OCI-LY1 (cell line): Measurements from ENCODE around the gene IRF1.

ENCODE experiments used
- H2AFZ ChIP-seq: fragments of 200-600 bp; sonication (generic), shearing (Covaris generic); 2 replicates; pipeline ENCODE4 v1.6.0; 2014; ENCODE audit warnings: antibody characterized with exemption, mild to moderate bottlenecking, low read length
- H3F3A ChIP-seq: fragments of 200-600 bp; sonication (generic), shearing (Covaris generic); 2 replicates; pipeline ENCODE4 v1.6.0; 2014; ENCODE audit warnings: mild to moderate bottlenecking, antibody characterized with exemption, low read length, moderate library complexity; ENCODE audit not compliant: insufficient read depth
- H3K27ac ChIP-seq: fragments of 200-600 bp; sonication (generic); 2 replicates; pipeline ENCODE4 v1.5.1; 2014; ENCODE audit warnings: low read length, mixed run types, mild to moderate bottlenecking, low read depth; ENCODE audit not compliant: poor library complexity, severe bottlenecking
- H3K27me3 ChIP-seq: fragments of 200-600 bp; sonication (generic); 2 replicates; pipeline ENCODE4 v1.6.0; 2014; ENCODE audit warnings: antibody characterized with exemption, mild to moderate bottlenecking, low read length, moderate library complexity; ENCODE audit not compliant: insufficient read depth
- H3K36me3 ChIP-seq: fragments of 200-600 bp; sonication (generic); 2 replicates; pipeline ENCODE4 v1.6.1; 2014; ENCODE audit warnings: mild to moderate bottlenecking, antibody characterized with exemption, low read length, moderate library complexity, mixed read lengths; ENCODE audit not compliant: insufficient read depth
- H3K4me1 ChIP-seq: fragments of 200-600 bp; sonication (generic); 2 replicates; pipeline ENCODE4 v1.5.1; 2014; ENCODE audit warnings: mild to moderate bottlenecking, low read length, moderate library complexity; ENCODE audit not compliant: insufficient read depth, severe bottlenecking
- H3K4me2 ChIP-seq: fragments of 200-600 bp; sonication (generic), shearing (Covaris generic); 2 replicates; pipeline ENCODE4 v1.6.1; 2014; ENCODE audit warnings: low read length
- H3K4me3 ChIP-seq: fragments of 200-600 bp; sonication (generic); 2 replicates; pipeline ENCODE4 v1.5.1; 2014; ENCODE audit warnings: low read length, low read depth, mild to moderate bottlenecking, mixed read lengths; ENCODE audit not compliant: poor library complexity, severe bottlenecking
- H3K79me2 ChIP-seq: fragments of 200-600 bp; shearing (Covaris generic); 2 replicates; pipeline ENCODE4 v1.6.1; 2016; ENCODE audit warnings: mixed run types, low read length, mixed read lengths; ENCODE audit not compliant: insufficient read depth
- H3K9ac ChIP-seq: fragments of 200-600 bp; sonication (generic), shearing (Covaris generic); 2 replicates; pipeline ENCODE4 v1.6.1; 2014; ENCODE audit warnings: mild to moderate bottlenecking, low read length, mixed read lengths
- H3K9me2 ChIP-seq: fragments of 200-600 bp; sonication (generic), shearing (Covaris generic); 2 replicates; pipeline ENCODE4 v1.6.1; 2014; ENCODE audit warnings: low read depth, mild to moderate bottlenecking, low read length, mixed read lengths
- H3K9me3 ChIP-seq: fragments of 200-600 bp; shearing (Covaris generic); 2 replicates; pipeline ENCODE4 v1.6.1; 2014; ENCODE audit warnings: low read length, mixed read lengths
- H4K20me1 ChIP-seq: fragments of 200-600 bp; sonication (generic), shearing (Covaris generic); 2 replicates; pipeline ENCODE4 v1.6.0; 2016; ENCODE audit warnings: mild to moderate bottlenecking, low read length; ENCODE audit not compliant: insufficient read depth
- EZH2 ChIP-seq: fragments of 200-600 bp; sonication (generic), shearing (Covaris generic); IDR thresholded peaks from 2 replicates; pipeline ENCODE4 v1.8.0; 2017; ENCODE audit warnings: borderline replicate concordance, mixed run types, mild to moderate bottlenecking, antibody characterized with exemption, low read length, moderate library complexity, mixed read lengths
- TF ChIP-seq, protein P1 (sequence below): fragments of 200-600 bp; sonication (generic), shearing (Covaris generic); IDR thresholded peaks from 2 replicates; pipeline ENCODE4 v1.5.1; 2017; ENCODE audit warnings: mild to moderate bottlenecking, antibody characterized with exemption, low read length, moderate library complexity, mixed read lengths

Gene IRF1

DNA sequence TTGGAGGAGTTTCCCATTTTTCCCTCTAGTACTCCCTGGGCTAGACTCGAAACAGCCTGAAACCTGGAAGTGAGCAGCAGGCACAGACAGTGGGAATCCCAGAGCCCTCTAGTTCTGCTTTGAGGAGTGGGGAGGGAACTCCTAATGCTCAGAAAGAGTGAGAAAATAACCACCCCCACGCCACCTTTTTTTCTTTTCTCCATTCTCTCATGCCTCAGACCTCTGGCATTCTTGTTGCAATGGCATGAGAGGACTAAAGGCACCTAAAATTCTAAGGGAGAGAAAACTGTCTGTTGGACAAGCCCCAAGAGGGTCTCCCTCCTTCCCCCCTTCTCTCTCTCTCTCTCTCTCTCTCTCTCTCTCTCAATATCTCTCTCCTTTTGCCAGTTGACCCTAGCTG is 15.1 kb upstream of the IRF1 start:
- TF ChIP-seq, protein P1, sequence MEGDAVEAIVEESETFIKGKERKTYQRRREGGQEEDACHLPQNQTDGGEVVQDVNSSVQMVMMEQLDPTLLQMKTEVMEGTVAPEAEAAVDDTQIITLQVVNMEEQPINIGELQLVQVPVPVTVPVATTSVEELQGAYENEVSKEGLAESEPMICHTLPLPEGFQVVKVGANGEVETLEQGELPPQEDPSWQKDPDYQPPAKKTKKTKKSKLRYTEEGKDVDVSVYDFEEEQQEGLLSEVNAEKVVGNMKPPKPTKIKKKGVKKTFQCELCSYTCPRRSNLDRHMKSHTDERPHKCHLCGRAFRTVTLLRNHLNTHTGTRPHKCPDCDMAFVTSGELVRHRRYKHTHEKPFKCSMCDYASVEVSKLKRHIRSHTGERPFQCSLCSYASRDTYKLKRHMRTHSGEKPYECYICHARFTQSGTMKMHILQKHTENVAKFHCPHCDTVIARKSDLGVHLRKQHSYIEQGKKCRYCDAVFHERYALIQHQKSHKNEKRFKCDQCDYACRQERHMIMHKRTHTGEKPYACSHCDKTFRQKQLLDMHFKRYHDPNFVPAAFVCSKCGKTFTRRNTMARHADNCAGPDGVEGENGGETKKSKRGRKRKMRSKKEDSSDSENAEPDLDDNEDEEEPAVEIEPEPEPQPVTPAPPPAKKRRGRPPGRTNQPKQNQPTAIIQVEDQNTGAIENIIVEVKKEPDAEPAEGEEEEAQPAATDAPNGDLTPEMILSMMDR, result no peak
- no peak for TF ChIP-seq EZH2
- H3K9ac ChIP-seq, result no peak overlapping the region
- no peak overlapping the region for H3K4me3 ChIP-seq
- H2AFZ ChIP-seq, result no peak overlapping the region
- H3K9me2 ChIP-seq, result no peaks in the 10 kb centered on the region
- H3F3A ChIP-seq, result no peaks in the 10 kb centered on the region
- H3K4me1 ChIP-seq, result peaks cover 5% of the 10 kb centered on the region
- H3K4me2 ChIP-seq, result no peak overlapping the region
- no peaks in the 10 kb centered on the region for H4K20me1 ChIP-seq
- H3K9me3 ChIP-seq, result no peaks in the 10 kb centered on the region
- no peak overlapping the region for H3K27ac ChIP-seq
- H3K36me3 ChIP-seq, result no peaks in the 10 kb centered on the region
- H3K27me3 ChIP-seq, result no peaks in the 10 kb centered on the region
- no peaks in the 10 kb centered on the region for H3K79me2 ChIP-seq

DNA sequence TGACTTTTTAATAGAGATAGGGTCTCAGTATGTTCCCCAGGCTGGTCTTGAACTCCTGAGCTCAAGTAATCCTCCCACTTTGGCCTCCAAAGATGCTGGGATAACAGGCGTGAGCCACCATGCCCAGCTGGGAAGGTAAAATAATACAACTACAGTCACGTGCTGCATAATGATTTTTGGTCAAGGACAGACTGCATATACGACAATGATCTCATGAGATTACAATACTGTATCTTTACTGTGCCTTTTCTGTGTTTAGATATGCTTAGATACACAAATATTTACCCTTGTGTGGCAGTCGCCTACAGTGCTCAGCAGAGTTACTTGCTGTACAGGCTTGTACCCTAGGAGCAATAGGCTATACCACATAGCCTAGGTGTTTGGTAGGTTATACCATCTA is 14.2 kb upstream of the IRF1 start:
- Histone ChIP-seq H3K9me2 (no peaks in the 10 kb centered on the region), H3K27ac (no peak overlapping the region), H3K27me3 (no peaks in the 10 kb centered on the region), H3K9me3 (no peaks in the 10 kb centered on the region), H3K9ac (no peak overlapping the region), H3K4me3 (no peak overlapping the region), H3K4me2 (no peak overlapping the region), H4K20me1 (no peaks in the 10 kb centered on the region), H2AFZ (no peak overlapping the region), H3K4me1 (peaks cover 5% of the 10 kb centered on the region), H3K36me3 (no peaks in the 10 kb centered on the region), H3F3A (no peaks in the 10 kb centered on the region), H3K79me2 (no peaks in the 10 kb centered on the region)
- TF ChIP-seq, protein P1, result no peak
- no peak for TF ChIP-seq EZH2

DNA sequence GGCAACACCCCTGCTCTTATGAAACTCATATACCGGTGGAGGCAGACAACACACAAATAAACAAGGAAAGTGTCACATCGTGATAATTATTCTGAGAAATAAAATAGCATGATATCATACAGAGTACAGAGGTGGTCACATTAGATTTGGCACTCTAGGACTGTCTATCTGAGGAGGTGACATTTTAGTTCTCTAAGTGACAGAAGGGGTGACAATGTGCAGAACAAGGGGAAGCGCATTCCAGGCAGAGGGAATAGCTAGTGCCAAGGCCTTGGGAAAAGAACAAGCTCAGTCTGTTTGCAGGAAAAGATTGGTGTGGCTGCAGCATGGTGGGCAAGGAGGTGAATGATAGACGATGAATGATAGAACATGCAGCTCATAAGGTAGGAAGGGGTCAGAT is 12.7 kb upstream of the IRF1 start:
- H3K9me3 ChIP-seq, result no peaks in the 10 kb centered on the region
- H3K4me2 ChIP-seq, result no peak overlapping the region
- TF ChIP-seq, protein P1, result no peak
- TF ChIP-seq EZH2, result no peak
- peaks cover 5% of the 10 kb centered on the region for H3K4me1 ChIP-seq
- H3K9ac ChIP-seq, result no peak overlapping the region
- H3F3A ChIP-seq, result peaks cover 6% of the 10 kb centered on the region; the same call in 1 of the 2 replicates
- H2AFZ ChIP-seq, result no peak overlapping the region
- no peak overlapping the region for H3K4me3 ChIP-seq
- no peaks in the 10 kb centered on the region for H3K9me2 ChIP-seq
- H3K36me3 ChIP-seq, result no peaks in the 10 kb centered on the region
- no peaks in the 10 kb centered on the region for H3K27me3 ChIP-seq
- no peak overlapping the region for H3K27ac ChIP-seq
- H3K79me2 ChIP-seq, result no peaks in the 10 kb centered on the region
- no peaks in the 10 kb centered on the region for H4K20me1 ChIP-seq
